HG02973 (cell line): ENCODE data around the gene MRPS23.
A peak's percentile ranks its signal among the peaks of the same experiment; 100 is the strongest.

ENCODE experiments used
- ATAC-seq: cut with Tn5 transposase; IDR thresholded peaks from one replicate; pipeline ENCODE4 v1.9.1; 2021; ENCODE audit warnings: moderate library complexity; ENCODE audit not compliant: unreplicated experiment

The MRPS23 gene

GRCh38 chr17:57838857-57839570 lies 10.8 kb downstream of the MRPS23 start:
- ATAC-seq = no peak

- no peak for ATAC-seq
Measured at GRCh38 chr17:57838453-57838852, 11.4 kb downstream of the MRPS23 start.

- ATAC-seq = no peak
Measured at GRCh38 chr17:57835333-57835900, 14.4 kb downstream of the MRPS23 start.

DNA sequence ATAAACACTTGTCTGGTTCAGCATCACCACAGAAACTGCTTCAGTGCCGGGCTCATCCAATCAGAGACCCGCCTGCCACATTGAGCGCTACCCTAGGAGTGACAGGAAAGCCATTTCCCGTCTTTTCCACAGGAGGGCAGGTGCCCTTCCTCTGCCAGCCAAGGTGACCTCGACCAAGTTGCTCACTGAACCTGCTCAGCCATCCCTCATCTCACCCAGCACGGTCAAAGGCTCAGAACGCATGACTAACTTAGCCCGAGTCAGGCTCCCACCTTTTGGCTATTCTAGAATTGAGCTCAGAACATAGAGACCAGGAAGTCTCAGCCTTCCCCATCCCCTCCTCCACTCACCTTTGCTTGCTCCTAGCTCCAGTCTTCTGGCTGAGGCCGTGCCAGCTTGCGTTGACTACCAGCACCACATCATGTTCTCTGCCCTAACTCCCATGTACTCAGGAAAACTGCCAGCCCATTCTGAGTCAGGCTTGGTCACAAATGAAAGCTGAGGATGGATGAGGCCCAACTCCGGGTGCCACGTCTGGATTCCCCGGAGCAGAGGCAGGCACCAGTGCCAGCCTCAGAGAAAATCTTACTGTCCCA lies 15.6 kb downstream of the MRPS23 start:
- no peak for ATAC-seq

DNA sequence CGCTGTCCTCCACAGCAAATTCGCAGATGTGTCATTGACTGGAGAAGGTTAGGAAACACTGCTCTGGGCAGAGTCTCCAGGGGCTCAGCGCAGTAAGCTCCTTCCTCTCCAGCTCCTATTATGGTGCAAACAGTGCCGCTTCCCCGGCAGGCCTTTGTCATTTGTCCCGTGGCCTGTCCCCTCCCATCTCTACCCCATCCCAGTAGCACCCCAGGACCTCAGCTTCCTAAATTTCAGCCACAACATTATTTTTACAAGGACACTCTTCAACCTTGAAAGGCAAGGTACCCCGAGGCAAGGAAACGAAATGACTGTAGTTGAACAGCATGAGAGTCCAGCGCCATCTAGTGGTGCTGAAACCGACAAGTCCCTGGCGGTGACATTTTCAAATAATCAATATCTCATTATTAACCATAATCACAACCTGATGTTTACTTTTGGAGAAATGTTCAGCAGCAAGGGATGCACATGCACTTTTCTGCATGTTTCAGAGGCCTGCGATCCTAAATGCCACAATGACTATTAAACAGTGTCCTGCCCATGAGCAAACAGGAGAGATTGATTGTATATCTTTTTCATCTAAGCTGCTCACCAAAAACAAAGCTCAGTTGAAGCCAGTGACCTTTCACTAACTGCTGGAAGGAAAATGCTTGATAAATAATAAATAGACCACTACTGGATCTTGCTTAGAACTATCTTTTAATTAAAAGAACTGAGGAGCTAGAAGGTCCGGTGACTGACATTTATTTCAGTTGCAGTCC lies 16.5 kb downstream of the MRPS23 start:
- peak; percentile 65 for ATAC-seq

GRCh38 chr17:57832314-57833178 lies 17.3 kb downstream of the MRPS23 start:
- ATAC-seq = no peak

GRCh38 chr17:57830880-57831279 lies 19.0 kb downstream of the MRPS23 start:
- no peak for ATAC-seq

- ATAC-seq = no peak
Measured at GRCh38 chr17:57823469-57824401, 26.1 kb downstream of the MRPS23 start.

GRCh38 chr17:57819867-57820266 lies 30.0 kb downstream of the MRPS23 start:
- no peak for ATAC-seq

DNA sequence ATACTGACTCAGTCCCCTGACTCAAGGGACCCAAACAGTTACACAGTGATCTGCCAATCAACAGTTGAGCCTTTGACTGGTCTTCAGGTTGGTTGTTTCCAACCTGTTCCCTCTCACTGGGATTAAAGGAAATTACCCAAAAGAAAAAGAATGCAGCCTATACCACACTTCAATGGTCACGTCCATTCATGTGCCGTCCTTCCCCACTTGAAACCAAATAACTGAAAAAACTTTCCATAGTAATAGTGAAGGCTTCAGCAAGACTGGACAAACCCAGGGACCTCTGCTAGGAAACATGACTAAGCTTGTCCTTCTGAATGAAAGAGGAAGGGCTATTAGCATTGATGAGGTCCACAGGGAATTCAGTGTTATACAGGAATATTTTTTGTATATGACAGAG lies 30.6 kb downstream of the MRPS23 start:
- ATAC-seq = no peak

GRCh38 chr17:57818066-57818465 lies 31.8 kb downstream of the MRPS23 start:
- ATAC-seq = no peak

DNA sequence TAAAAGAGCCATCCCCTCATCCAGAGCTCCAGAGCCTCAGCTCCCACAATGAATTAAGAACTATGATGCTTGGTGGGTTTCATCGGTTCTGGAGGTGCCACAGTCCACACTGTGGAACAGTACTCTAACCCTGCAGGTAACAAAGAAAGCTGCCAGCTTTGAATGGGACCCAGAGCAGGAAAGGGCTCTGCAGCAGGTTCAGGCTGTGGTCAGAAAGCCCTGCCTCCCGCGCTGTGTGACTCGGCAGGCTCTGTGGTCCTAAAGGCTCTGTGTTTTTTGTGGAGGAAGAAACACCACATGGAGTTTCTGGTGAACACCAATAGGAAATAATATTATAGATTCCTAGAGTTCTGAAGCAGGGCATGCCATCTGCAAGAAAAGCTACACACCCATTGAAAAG lies 32.5 kb downstream of the MRPS23 start:
- ATAC-seq = no peak

GRCh38 chr17:57814421-57814820 lies 35.4 kb downstream of the MRPS23 start:
- ATAC-seq = no peak

DNA sequence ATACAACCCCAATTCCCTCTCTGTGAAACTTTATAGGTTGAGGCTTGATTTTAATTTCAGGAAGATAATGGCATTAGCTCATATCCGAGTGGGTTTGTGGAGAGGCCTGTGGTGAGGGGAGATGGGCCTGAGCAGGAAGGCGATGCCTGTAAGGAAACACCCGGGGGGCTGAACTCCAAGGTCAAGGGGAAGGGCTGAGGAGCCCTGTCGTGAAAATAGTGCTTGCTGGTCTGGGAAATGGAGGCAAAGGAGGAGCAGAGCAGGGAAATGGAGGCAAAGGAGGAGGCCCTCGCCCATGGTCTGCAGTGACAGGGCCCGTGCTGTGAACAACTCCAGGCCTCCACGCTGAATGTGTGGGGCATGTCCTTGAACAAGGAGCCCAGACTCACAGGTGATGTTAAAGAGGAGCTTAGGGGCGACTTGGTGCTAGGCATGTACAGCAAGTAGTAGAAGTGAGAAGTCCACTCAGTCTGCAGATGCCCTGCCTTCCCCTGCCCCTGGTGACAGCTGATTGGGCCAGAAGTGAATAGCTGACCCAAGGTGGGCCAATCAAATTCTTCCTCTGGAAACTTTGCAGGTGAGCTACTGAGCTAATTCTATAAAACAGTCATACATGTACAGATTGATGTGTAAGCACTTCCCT lies 38.1 kb downstream of the MRPS23 start:
- ATAC-seq = no peak

DNA sequence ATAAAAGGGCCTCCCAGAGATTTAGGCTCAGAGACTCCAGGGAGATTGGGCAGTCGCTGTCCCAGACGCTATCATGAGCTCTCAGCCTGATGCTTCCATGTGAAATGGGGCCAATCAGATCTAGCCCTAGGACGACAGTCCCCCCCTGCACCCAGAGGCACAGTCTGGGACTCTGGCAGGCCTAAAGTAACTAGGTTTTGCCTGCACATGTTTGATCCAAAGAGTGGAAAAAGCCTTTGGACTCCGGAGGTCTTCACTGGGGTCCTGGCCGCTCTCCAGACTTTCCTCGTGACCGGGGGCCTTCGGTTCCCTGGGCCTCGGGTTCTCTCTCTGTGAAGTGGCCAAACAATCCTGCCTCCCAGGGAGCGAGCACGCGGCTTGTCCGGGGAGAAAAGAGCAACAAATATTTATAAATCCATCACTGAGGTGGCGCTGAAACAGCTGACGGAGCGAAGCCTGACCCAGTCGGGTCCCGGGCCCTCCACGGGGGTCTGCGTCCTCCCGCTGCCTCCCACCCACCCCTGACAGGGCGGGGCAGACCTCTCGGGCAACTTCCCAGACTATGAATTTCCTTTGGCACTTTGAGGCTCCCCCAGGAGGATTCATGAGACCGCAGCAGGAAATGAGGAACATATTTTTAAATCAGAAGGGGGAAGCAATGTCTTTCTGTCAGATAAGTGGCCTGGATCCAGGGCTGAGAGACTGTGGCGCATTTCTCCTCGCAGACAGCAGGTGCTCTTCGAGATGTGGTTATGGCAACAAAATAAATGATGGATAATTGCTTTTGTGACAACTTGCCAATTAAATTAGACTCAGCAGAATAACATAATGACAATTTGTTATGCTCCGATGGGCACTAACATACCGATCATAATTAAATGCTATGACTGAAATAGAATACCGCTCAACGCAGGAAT lies 38.9 kb downstream of the MRPS23 start:
- ATAC-seq = no peak

- ATAC-seq = no peak
Measured at GRCh38 chr17:57809879-57810278, 40.0 kb downstream of the MRPS23 start.

GRCh38 chr17:57808882-57809281 lies 41.0 kb downstream of the MRPS23 start:
- no peak for ATAC-seq

DNA sequence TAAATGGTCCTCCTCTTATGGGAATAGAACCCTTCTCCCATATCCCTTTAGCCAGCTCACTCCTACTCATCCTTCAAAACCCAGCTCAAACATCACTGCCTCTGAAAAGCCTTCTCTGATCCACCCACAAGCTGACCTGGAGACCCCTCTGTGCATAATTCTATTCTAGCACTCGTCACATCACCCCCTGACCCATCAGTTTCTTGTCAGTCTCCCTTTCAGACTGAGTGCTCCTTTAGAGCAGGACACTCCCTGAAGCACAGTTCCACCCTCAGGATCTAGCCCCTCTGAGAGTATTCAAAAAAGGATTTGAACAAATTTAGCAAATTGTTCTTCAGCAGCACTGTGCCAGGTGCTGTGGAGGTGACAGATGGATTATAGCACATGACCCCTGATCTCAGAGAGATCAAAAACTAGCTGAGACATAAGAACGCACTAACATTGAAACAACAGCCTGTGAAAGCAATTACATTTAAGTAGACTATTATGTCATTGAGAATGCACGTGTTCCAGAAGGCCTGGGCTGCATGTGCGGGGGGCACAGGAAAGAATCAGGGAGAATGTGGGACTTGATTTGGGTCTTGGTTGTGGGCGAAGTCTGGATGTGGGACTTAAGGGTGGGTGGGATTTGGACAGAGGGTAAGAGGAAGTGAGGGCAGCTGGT lies 43.5 kb downstream of the MRPS23 start:
- ATAC-seq = no peak
